CD4-positive, alpha-beta T cell treated with Interleukin-4 for 1 hour (primary cell): Measurements from ENCODE around the gene ADK.
"Not testable (repeated sequence)": the region's sequence is repeated elsewhere in the genome, so short reads cannot be mapped to it uniquely, and the experiment has no call there.

Experiments used
- DNase-seq, 2 donors: peaks; one replicate each; pipeline ENCODE4 v3.0.0-alpha.2; 2020 to 2022

The ADK gene

DNA sequence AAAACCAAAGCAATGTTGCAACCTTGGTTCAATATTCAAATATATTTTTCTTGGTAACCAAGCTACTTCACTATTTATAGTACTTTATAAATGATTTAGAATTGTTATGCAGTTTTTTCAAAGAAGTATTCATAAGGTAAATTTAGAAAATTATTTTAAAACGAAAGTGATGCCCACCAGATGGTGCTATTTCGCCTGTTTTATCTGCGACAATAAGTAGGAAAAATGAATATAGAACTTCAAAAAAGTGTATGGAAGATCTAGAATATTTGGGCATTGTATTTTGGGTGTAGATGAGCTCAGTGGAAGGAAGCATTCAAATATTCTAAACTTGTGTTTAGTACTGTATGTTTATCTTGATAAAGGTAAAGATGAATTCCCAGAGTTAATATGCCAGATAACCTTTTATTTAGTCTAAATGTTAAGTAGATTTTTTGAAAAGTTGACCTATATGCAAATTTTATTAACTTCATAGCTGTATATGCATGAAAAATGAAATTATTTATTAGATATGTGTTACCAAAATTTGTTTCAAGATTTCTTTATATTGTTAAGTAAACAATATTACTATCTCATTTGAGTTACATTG lies 93.2 kb downstream of the ADK start:
- DNase-seq = peak in 1 of 2 donors; percentile 50

DNA sequence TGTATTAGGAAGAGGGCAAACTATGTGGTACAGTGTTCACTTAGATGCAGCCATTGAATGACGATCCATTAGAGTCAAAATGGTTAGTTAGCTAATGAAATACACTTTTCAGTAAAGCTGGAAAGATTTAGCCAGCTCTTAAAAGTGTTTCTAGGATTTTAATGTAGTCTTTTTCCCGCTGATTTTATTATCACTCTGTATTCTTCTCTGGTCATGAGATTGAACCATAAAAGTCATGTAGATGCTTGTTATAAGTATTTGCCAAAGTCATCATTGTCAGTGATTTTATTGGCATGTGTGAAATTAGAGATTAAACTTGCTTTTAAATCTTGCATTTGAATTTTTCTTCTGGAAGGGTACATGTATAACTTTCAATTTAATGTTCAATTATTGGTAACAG lies 93.8 kb downstream of the ADK start:
- DNase-seq = no peak

DNA sequence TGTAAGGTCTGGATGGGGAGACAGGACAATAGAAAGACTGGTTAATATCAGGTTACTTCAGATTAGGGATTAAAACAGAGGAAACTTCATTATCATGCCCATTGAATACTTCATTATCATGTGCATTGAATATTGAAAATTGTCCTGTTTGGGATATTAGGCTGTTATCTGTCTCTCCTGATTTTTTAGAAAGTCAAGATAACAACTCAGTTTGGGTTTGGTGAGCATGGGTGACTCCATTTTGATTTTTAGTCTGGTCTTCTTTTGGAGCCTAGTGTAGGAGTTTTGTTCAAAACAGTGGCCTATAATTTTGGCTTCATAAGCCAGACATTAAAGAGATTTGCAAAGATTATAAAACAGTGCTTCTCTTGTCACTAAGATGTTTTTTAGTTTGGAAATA lies 95.5 kb downstream of the ADK start:
- DNase-seq = no peak

DNA sequence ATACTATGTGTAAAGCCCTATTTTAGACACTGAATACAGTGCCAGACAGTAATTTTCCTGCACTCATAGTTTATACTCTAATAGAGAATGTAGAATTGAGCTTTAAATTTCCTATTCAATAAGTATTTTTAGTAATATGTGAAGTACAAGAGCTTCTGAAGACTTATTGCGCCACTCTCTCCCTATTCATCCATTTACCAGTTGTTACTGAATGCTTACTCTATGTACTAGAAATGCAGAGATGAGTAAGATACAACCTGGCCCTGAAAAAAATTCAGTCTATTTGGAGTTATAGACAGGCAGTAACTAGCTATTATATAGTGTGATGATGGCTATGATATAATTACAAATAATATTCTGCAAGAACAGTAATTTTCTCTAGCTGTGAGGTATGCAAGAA lies 98.8 kb downstream of the ADK start:
- DNase-seq = no peak

DNA sequence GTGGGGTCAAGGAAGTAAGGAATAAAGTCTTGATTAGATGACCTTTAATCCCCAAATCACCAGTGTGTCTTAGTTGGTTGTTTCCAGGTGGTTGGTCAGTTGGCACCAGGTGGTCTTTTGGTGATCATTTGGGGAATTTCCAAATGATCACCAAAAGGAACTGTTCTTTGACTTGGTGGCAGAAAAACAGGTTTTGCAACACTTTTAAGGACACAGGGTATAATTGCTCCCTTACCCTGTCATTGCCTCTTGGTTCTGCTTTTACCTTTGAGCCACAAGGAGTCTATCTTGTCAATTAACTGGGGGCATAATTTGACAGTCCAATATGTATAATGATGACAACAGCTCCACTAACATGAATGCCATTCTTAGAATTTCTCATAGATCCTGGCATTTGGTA lies 104.2 kb downstream of the ADK start:
- DNase-seq = no peak

DNA sequence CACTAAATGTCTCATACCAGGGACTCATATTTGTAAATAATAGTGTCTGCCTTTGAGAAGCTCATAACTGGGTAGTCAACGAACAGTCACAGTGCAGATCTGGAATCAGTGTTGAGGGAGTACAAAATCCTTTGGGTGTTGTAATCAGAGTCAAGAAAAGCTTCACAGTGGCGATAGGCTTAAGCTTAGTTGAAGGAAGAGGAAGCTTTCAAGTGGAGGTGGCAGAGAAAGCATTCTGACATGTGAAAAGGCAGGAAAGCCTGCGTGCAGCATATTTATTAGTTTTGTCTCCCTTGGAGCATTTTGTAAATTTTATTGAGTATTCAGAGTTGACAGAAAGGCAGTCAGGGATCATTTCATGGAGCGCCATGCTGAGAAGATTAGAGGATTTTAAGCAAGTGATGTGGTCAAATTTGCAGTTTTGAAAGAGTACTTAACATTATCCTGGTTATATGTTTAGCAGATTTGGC lies 104.9 kb downstream of the ADK start:
- no peak for DNase-seq

DNA sequence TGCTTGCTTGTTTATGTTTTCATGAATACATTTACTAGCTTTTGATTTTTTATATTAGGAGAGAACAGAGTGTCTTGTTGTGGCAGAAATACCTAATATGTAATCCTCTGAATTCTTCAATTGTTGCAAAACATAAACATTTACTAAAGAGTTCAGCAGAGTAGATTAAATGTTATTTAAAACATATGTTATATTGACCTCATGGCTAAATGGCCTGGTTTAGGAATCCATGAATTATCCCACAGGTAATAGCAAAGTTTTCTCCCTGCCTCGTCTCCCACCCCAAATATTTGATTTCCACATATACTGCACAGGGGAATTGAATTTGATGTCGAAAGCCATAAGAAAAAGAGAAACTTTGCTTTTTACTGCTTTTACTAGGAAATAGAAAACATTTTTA lies 111.8 kb downstream of the ADK start:
- no peak for DNase-seq

DNA sequence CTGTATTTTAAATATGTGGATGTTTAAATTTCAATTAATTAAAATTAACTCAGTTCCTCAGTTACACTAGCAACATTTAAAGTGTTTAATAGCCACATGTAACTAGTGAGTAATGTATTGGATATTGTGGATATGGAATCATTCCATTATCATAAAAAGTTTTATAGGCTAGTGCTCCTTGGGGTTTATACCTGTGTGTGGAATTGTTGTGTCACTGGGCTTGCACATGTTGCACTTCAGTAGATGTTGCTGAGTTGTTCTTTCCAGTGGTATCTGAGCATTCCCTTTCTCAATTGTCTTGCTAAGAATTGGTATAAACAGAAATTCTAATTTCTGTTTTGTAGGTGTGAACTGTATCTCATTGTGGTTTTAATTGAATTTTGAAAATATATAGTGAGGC lies 113.0 kb downstream of the ADK start:
- no peak for DNase-seq

DNA sequence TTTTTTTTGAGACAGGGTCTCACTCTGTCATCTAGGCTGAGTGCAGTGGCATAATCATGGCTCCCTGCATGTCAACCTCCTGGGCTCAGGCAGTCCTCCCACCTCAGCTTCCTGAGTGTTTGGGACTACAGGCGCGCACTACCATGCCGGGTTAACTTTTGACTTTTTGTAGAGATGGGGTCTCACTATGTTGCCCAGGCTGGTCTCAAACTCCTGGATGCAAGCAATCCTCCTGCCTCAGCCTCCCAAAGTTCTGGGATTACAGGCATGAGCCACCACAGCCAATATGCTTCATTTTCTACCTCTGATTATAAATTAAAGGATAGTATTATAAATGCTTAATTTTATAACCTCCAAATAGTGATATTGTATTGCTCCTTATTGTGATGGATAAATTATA lies 121.3 kb downstream of the ADK start:
- no peak for DNase-seq

DNA sequence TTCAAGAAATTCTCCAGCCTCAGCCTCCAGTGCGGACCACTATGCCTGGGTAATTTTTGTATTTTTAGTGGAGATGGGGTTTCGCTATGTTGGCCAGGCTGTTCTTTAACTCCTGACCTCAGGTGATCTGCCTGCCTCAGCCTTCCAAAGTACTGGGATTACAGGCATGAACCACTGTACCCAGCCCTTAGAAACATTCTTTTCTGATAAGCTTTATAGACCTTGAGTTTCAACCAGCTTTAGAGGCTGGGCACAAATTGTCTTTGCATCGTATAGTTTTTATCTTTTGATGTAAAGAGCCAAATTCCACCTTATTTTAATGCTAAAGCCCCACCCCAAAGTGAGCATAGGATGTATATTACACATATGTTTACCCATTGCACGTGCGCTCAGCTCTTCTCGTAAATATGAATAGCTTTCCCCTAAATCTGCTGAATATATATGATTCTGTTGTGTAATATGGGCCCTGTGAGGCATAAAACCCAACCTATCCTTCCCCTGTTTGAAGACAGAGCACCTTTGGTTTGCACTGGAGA lies 124.8 kb downstream of the ADK start:
- DNase-seq = no peak

DNA sequence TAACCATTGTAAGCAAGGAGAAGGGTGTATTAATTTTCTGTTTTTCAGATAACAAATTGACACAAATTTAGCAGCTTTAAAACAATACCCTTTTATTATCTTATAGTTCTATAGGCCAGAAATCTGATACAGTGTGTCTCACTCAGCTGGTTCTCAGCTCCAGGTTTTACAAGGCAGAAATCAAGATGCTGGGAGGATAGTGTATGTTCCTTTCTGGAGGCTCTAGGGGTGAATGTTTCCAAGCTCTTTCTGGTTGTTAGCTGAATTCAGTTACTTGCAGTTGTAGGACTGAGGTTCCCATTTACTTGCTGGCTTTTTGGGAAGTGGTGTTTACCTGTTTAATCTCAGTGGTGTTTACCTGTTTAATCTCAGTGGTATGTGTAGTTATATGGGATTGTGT lies 125.4 kb downstream of the ADK start:
- DNase-seq = no peak

DNA sequence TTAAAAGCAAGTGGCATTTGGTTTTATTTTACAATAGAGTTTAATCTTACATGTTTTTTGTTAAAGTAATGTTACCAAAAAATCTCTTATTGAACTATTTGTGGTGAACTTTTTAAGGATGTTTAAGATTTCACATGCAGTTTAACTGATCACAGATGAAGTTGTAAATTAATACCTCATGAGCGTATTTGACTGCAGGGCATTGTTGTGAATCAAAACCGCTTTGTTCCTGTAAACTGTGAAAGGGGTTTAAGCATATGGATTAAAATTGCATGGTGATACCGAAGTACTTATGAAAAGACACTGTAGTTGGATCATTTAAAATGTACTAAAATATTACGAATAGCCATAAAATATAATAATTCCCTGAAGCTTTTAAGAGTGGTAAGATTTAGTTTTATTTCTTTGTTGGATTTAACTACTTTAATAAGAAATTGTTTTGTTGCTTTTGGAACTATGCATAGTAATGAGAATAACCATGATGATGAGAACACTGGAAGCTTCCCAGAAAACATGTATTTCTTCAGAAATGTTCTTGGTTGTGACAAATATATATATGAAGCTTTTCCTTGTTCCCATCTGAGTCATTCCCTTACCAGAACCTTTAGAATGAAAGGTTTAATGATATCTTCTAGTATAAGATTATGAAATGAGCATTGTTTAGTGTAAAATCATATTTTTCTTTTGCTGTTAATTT lies 131.3 kb downstream of the ADK start:
- no peak for DNase-seq

DNA sequence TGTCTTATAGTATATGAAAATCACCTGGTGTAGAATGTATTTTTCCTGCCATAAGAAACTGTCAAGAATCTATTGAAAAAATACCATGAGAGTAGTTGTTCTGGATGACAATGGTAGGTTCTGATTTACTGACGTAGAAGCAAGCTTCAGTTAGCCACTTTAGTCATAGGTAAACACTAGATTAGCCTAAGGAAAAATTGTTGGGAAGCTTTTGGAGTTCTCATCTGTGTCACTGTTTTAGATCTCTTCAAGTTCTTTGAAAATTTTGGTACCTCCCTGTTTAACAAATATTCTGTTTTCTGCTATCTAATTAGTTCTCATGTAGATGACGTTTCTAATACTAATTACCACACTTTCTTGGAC lies 131.8 kb downstream of the ADK start:
- no peak for DNase-seq

DNA sequence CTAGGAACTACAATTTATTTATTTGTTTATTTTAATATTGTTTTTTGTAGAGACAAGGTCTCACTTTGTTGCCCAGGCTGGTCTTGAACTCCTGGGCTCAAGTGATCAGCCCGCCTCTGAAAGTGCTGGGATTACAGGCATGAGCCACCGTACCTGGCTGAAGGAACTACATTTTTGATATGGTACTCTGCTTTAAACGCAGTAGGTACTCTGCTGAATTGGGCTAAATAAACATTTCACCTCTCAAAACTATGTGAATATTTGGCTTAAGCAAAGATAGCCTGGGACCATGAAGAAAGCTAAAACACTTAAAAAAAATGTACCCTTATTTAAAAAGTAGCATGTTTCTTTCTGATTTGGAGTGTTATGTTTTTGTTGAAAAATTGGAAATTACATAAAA lies 138.2 kb downstream of the ADK start:
- DNase-seq = no peak

DNA sequence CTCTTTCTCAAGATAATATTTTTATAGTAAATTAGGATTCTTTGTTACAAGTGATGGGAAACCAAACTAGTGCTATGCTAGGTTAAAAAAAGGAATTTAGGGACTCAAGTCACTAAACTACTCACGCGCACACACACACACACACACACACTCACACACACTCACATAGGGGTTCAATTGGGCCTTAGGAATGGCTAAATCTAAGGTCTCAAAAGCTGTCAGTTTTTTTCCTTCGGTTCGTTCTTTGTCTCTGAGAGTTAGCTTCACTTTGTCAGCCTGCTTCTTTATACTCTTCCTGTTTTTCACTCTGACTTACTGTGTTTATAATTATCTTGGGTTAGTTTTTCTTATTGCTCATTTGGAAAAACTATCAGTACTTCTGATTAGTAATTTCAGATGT lies 138.9 kb downstream of the ADK start:
- no peak for DNase-seq

DNA sequence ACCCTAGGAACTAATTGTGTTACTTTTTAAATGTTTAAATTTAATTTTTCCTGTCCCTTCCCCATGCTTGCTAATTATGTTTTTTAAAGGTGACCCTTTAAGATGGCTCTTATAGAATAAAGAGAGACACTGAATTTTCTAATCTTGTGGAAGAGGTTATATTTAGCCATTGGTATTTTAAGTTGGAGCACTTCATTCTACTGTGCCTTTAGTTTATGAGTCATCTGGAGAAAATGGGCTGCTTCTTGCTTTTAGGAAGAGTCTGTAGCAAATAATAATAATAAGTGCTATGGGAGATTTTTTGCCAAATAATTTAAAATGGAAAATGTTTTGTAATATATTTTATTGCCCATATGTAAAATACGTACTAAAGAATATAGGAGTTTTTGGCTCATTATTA lies 139.7 kb downstream of the ADK start:
- no peak for DNase-seq

DNA sequence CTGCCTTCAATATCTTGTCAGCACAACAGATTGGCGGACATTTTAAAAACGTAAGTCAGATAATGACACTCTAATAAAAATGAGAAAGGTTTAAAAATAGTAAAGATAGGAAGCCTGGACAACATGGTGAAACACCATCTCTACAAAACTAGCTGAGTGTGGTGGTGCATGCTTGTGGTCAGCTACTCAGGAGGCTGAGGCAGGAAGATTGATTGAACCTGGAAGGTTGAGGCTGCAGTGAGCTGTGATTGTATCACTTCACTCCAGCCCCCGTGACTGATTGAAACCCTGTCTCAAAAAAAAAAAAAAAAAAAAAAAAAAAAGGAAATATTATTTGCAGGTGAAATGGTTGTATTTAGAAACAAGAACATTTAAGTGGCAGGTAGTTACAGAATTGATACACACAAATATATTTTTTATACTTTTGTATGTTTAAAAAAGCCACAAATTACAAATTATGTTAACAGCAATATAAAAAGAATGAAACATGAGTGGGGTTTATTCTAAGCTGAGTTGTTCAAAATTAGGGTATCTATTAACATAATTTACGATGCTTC lies 141.9 kb downstream of the ADK start:
- DNase-seq = no peak

DNA sequence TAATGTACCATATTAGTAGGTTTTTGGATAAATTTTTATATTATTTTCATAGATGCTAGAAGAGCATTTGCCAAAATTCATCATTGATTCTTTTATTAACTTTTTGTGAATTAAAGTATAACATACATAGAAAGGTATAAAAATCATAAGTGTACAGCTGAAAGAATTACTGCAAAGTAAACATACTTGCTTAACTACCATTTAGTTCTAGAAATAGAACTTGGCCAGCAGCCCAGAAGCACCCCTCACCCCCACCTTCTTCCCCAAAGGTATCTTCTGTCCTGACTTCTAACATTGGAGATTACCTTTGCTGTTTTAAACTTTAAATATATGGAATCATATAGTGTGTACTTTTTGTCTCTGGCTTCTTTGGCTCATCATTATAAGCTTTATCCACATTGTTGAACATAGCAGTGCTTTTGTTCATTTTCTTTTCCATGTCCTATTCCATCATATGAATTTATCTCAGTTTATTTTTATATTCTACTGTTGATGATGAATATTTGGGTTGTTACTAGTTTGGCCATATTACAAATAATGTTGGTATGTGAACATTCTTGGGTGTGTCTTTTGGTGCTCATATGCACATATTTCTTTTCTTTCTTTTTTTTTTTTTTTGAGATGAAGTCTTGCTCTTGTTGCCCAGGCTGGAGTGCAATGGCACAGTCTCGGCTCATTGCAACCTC lies 142.8 kb downstream of the ADK start:
- no peak for DNase-seq

DNA sequence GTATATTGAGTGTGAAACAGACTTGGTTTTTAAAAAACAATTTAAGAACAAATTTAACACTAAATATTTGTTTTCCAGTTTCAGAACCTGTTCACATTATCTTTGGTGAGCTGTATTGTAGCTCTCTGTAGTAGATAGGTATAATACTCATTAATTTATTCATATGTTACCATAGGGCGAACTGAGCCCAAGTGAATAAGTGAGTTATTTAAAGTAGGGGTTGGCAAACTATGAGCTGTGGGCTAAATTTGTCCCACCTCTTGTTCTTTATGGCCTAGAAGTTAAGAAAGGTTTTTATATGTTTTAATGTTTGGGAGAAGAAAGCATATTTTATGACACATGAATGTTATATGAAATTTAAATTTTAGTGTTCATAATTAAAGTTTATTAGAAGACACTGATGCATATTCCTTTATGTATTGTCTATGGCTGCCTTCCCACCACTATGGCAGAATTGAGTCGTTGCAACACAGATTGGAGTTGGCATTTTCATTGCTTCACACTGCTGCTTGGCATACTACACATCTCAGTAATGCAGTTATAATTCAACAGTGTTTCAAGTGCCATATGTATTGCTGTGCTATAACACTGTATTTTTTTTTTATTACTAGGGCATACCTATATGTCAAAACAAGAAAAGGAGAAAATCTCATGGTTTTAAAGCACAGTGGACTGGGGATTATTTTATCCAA lies 146.5 kb downstream of the ADK start:
- DNase-seq = no peak

DNA sequence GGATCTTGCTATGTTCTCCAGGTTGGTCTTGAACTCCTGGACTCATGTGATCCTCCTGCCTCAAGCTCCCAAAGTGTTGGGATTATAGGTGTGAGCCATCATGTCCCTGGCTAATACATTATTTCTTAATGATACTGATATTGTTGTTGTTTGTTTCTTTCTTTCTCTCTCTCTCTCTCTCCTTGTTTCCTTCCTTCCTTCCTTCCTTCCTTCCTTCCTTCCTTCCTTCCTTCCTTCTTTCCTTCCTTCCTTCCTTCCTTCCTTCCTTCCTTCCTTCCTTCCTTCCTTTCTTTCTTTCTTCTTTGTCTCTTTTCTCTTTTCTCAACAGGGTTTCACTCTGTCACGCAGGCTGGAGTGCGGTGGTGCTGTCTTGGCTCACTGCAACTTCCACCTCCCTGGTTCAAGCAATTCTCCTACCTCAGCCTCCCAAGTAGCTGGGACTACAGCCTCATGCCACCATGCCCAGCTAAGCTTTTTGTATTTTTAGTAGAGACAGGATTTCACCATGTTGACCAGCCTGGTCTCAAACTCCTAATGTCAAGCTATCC lies 149.1 kb downstream of the ADK start:
- not testable (repeated sequence) for DNase-seq

DNA sequence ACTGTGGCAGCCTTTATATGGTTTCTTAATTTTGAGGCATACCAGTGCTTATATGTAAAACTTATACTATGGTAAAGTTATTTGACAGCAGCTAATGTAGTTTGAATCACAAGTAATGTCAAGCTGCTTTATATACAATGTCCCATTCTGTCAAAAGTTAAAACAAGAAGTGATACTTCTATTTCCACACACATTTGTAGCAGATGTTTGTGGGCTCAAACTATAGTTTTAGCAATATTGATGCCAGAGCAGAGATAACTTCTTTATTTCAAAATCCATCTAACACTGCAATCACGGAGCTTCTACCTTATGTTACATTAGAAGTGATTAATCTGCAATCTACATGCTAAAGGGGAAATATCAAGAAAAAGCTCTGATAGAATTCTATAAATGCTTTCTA lies 149.6 kb downstream of the ADK start:
- DNase-seq = no peak

DNA sequence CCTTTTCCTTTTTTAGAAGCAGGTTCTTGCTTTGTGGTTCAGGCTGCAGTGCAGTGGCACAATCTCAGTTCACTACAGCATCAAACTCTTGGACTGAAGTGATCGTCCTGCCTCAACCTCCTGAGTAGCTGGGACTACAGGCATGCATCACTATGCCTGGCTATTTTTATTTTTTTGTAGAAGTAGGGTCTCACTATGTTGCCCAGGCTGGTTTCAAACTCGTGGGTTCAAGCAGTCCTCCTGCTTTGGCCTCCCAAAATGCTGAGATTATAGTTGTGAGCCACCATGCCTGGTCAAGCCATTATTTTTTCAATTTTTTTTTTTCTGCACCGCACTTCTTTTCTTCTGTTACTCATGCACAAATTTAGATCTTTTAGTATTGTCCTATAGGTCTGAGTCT lies 154.7 kb downstream of the ADK start:
- no peak for DNase-seq
